GM21825 (cell line): ENCODE data around the gene PRKCE.

Experiments used
- ATAC-seq: cut with Tn5 transposase; IDR thresholded peaks from one replicate; pipeline ENCODE4 v1.9.1; 2021; ENCODE audit warnings: mild to moderate bottlenecking, moderate library complexity; ENCODE audit not compliant: unreplicated experiment

Gene PRKCE

DNA sequence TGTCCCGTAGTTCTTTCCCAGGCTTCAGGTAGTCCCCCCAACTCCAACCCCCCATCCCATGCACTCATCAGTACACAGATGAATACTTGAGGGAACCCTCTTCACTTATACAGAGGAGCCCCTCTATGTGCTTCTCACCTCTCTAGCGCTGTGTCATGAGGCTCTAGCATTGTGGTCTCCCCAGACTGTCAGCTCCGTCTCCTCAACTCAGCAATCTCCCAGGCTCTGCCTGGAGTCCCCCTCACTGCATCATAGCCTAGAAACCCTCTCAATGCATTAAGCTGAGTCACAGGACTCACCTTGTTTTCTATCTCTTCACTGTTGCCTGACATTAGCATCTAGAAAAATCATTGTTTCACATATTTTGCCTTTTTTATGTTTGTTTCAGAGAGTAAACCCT lies 20.2 kb upstream of the PRKCE start:
- ATAC-seq = no peak

DNA sequence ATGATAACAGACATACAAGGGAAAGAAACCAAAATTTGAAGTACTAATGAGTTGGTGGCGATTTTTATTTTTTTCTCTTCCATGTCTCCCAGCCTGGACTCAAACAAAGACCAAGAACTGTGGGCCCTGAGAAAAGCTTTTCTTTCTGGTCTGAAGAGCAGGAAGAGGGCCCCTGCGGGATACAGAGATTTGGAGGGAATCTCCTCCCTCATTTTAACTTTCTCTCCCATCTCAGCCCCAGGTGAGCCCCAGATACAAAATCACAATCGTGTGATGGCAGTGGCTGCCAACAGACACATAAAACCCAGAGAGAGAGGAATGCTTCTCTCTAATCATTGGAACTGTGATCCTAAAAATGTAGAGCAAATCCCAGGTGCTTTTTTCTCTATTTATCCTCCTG lies 19.5 kb upstream of the PRKCE start:
- no peak for ATAC-seq

DNA sequence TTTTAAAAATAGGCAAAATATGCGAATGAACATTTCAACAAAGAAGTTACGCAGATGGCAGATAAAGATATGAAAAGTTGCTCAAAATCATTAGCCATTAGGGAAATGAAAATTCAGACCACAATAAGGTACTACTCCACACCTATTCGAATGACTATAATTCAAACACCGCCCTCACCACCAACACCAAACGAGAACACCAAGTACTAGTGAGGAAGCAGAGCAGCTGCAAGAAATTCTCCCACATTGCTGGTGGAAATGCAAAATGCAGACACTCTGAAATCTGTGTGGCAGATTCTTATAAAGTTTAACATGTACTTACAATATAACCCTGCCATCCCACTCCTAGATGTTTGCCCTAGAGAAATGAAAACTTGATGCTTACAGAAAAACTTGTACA lies 17.3 kb upstream of the PRKCE start:
- ATAC-seq = no peak

DNA sequence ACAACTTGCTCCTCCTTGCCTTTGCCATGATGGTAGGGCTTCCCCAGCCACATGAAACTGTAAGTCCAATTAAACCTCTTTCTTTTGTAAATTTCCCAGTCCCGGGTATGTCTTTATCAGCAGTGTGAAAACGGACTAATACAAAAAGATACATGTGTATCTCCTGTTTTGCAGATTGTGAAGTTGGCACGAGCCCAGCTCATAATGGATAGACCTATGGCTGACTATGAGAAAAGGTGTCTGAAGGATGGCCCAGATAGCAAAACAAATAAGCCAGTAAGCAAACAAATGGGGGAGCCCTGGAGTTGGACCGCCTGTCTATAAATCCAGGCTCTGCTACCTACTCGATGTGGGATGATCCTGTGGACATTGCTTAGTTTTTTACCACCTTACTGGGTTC lies 15.5 kb upstream of the PRKCE start:
- ATAC-seq = no peak

DNA sequence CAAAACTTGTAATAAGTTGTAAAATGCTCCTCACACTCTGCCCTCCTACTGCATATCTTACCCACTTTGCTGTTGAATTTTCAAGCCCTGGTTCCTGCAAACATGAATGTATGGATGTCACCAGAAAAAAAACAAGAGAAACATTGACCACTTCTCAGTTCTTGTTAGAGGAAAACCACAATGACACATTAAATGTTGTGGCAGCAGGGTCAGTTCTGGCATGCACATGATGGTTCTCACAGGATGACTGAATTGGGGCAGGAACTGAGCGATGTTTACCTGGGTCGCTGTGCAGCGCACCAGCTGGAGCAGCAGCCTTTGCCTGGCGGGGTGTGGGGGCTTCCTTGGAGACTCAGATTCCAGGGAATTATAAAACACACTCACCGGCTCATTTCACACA lies 14.0 kb upstream of the PRKCE start:
- ATAC-seq = peak; percentile 76

DNA sequence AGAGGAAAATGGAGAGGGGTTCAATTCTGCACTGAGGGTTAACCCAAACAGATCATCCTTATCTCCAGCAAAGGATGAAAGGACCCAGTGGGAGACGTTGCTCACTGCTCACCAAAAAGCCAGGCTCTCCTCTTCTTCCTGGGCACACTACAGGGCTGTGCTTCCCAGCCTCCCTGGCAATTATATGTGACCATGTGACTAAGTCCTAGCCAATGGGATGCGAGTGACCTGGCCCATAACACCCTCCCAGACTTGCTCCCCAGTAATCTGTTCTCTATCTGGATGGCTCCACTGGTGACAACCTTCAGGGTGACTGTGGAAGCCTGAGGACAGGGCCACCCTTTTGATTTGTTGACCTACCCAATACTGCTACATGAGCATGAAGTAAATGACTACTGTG lies 10.9 kb upstream of the PRKCE start:
- no peak for ATAC-seq

DNA sequence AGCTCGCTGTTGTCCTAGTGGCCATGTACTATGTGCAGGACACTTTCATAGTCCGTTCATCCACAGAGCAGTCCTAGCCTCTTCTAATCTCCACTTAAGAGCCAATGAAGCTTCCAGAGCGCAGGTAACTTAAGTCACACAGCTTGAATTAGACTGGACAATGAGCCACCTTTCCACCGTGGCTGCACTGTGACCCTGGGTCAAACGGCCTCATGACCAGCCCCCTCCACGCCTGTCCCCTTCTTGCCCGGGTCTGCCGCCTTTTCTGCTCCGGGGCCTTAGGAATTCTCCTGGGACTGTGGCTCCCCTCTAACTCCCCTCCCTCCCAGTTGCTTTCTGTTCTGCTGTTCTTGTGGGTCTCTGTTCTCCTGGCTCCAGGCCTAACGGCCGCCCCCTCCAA lies 8.4 kb upstream of the PRKCE start:
- ATAC-seq = no peak

DNA sequence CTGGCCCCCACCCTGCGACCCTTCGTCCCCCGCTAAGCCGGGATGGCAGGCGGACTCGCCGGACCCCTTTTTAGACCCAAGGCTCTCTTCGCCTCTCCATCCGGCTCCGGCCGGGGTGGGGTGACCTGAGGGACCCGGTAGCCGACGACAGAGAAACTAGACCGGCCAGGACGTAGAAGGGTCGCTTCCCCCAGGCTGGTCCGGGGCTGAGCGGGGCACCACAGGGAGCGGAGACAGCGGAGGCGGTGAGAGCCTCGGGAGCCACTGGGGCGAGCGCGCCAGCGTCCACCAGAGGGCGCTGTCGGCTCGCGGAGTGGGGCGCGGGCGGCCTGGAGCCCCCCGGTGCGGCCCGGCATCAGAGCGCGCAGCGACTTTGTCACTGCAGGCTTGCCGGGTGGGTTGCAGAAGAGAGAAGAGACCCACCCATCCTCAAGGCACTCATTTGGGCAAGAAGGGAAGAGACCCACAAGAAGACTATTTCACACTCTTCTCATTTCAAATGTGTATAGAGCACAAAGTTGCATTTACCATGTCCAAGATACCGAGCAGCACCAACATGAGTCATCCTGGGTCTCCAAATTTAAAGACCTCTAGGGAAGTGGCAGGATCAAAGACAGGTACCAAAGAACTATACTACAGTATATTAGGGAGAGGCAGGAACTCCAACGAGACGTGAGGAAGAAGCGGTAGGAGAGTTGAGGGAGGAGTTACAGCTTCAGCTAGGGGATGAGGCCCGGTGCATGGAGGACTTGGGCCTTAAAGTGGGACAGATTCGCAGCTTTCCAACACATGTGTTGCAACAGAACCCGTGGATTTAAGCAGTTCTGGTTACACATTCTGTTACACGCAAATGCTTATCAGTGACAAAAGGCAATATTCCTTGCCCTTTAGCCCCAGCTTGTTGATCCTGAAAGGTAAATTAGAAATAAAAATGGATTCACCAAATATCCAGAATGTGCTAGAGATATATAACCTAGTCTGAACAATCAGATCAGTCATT lies 7.6 kb upstream of the PRKCE start:
- peak; percentile 72 for ATAC-seq

DNA sequence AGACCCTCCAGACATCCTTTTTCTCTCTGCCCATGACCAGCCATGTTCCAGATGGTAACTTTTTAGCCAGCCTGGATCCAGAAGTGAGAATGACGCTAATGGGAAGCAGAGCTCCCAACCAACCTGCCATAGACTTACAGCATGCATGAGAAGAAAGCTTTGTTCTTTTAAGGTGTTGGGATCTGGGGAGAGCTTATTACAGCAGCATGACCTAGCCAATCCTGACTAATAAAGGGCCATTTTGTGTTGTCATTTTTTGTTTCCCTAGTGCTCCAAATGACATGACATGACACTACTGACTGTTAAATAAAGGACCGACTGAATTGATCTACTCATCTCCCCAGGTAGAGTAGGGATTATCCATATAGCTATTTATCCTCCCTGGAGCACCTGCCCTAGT lies 5.2 kb upstream of the PRKCE start:
- ATAC-seq = no peak

DNA sequence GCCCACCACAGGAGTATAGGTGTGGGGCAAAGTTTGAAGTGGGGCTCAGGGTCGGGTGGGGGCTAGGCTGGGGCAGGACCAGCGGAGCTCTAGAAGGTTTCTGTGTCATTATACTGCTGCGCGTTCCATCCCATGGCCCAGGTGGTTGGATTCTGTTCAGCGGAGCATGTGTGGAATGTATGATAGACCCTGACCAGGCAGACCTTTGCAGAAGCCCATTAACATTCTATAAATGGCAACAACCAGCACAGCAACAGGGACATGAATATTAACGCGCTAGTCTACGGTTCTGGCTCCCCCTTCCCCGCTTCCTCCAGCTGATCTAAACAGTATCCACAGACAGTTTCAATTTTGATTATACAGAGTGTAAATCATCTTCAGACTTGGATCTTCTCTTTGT lies 4.1 kb upstream of the PRKCE start:
- ATAC-seq = no peak

DNA sequence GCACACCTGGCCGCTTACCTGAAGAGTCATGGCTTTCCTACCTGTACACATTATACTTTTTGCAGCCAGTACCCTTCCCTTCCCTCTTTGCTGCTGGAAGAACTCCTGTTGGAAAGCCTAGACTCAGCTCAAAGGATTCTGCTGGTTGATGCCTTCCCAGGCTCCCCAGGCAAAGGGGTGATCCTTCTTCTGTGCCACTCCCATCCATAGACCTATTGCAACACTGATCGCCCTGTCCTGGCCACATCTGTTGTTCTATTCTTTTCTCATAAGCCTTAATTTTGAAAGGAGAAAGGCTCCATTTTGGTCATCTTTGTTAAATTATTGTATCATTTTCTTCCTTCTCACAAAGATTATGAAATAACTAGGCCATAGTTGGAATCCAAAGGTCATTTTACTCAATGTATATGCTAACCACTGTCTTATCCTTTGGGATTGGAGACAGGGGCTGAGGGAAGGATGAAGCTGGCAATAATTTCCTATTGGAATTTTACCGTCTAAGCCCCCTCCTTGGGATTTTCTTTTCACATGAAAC lies 3.4 kb upstream of the PRKCE start:
- ATAC-seq = no peak

DNA sequence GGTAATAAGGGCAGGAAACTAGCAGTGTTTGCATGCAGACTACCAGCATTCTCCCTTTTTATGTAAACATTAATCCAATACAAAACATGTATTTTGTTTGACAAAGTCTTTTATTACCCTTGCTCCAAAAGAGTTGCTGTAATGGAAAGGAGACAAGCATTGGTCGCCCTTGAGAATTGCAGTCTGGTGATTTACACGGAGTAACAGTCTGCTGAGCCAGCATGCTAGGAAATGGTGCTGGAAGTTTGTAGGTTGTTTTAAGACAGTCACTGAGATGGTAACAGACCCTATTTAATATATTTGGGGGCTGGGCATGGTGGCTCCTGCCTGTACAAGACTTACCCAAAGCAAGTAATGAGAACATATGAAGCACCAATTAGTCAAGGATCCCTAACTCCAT lies 2.8 kb upstream of the PRKCE start:
- no peak for ATAC-seq

DNA sequence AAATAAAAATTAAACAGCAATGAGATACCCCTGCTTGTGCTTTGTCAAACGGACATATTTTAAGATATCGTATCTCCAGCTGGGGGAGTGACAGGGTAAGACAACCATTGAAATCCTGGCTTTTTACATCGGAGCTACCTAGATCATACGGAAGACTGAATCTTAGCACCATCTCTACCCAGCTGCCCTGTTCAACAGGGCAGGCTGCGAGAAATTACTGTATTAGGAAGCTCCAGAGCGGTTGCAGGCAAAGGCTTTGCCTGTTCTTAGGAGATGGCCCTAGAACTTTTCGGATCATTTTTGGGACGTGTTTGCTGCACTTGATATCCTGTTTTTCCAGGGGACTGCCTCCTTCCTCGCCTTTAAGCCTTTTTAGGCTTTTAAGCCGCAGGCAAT lies 2.0 kb upstream of the PRKCE start:
- no peak for ATAC-seq

DNA sequence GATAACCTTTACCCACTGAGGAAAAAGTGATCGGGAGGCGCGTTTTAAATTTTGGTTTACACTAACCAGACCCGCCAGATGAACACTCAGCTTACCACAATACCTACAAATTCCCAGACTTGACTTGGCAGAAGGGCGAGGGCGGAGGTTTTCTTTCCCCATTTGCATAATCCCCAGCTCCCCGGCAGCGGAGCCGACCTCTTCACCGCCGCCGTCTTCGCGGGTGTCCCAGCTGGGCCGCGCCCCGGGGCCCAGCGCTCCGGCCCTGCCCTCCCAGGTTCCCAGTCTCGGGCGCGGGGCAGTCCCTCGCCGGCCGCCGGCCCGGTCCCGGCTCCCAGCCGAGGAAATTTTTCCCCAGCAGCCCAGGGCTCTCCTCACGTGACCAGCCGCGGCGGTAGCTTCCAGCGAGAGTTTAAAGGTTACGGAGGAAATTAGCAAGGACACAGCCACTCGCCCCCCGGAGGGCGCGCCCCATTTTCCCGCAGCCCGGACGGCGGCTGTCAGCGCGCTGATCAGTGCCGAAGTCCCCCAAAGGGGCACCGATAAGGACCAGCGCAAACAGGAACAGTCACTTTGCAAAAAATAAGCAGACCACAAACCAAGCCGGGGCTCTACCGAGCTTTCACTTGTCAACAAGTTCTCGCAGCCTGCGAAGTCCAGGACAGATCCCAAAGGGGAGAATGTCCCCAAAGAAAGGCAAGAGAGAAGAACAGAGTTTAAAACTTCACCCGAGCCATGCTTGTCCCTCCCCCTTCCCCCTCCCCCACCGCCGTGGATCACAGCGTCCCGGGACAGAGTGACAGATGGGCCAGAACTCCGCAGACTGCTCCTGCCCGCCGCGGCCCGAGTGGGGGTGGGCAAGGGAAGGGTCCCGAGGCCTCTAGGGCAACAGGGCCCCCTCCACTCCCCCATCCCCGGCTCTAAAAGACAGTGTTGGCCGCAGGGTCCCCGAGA lies 1.3 kb upstream of the PRKCE start:
- ATAC-seq = peak; percentile 29

DNA sequence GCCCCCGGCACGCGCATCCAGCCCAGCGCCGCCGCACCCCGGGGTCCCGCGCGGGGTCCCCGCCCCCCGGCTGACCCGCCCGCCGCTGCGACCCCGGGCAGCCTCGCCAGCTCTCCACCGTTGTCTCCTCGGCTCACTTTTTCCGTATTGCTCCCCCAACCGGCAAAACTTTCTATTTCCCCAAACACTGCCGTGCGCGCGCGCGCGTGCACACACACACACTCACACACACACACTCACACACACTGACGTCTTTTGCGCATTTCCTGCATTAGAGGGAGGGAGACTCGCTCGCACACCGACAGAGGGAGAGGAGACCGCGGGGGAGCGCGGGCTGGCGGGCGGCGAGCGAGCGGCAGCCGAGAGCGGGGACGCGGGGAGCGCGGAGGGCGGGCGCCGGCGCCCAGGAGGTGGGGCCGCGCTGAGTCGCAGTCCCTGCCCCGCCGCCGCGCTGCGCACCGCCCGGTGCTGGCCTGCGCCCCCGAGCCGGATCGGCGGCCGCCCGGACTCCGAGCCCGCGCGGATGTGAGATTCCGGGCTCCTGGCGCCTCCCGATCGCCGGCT lies 542 bp upstream of the PRKCE start:
- ATAC-seq = peak; percentile 68

DNA sequence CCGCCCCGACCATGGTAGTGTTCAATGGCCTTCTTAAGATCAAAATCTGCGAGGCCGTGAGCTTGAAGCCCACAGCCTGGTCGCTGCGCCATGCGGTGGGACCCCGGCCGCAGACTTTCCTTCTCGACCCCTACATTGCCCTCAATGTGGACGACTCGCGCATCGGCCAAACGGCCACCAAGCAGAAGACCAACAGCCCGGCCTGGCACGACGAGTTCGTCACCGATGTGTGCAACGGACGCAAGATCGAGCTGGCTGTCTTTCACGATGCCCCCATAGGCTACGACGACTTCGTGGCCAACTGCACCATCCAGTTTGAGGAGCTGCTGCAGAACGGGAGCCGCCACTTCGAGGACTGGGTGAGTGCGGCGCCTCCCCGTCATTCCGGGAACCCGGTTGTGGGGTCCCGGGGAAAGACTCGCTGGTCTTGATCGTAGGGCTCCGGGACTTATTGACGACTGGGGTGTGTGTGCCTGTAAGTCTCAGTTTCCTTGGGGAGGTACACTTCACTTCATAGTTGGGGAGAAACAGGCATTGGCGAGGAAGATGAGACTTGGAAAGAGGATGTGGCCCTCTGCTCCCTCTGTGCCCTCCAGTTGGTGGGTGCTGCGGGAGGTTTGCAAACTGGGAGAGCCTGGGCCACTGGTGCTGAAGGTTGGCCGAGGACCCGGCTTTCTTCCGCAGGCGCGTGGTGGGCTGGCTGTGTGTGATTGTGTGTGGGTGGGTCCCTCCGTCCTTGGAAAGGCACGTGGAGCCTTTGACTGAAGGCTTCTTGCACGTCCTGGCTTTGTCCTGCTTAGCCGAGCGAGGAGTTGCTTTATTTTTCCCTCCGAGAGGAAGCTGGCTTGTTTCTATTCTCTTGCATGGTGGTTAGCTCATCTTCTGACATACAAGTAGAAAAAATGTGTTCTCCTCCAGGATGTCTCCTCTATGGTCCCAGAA lies 886 bp downstream of the PRKCE start:
- no peak for ATAC-seq

DNA sequence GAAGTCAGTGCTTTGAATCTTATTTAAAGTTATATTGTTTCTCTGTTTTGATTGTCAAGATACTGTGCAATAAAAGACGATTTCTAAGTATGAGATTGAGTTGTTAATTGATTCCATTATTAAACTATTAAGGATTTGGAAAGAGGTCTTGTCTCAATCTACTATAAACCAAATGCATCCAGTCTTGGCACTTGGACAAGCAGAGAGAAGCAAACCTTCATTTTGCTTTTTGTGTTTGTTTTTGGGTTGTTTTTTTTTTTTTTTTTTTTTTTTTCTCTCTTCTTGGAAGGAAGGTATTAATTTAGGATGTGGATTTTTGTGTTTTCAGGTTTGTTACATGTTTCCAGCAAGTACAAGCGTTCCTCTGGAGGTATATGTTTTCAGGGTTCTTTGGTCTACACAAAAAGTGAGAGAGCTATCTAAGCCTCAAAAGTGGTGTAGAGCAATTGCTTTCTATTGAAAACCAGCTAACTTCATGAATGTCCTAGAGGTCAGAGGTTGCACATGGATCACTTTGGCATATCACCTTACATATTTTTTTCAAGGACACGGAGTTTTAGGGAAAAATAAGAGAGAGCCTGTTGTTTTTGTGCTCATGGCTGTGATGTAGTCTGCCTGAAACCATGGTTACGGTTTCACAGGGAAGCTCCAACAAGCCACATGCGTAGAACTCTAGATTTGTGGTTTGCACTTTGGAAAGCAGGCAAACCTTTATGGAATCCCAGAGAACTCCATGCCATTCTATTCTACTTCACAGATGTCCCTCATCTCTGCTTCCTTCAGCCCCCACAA lies 1.8 kb downstream of the PRKCE start:
- no peak for ATAC-seq

DNA sequence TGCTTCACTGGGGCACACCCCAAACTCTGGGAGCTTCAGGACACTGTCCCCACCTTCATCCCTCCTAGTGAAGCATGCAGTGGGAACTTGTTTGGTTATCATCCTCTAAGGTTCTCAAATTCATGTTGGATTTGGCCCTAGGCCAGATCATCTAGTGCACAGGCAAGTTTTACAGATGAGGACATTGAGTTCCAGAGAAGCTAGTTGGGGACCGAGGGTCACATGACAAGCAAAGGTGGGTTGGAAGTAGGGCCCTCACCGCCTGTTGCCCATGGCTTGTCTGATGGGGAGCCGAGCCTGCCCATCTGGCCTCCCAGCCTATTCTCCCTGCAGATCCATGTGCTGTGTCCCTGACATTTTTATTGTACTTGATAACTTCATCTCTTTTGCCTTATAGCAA lies 2.8 kb downstream of the PRKCE start:
- no peak for ATAC-seq

DNA sequence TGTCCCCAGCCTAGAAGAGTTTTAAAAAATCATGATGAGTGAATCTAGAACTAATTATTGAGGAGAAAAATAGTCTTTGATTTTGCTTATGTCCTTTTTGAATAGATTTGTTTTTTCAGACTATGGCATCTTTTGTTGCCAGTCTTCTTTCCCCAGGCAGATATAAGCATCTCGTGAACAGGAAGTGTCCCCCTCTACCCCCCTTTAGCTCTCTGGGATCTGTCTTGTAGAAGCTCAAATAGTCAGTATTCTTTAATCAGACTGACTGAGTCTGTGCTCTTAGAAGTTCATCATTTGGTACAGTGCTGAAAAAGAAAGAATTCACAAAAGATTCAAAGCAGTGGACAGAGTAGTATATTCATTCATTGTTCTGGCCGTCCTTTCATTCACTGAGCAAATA lies 10.4 kb downstream of the PRKCE start:
- ATAC-seq = no peak
